Fibroblast of pulmonary artery (primary cell): ENCODE measurements around the gene SSNA1.

Source experiments
- DNase-seq: peaks from one replicate; pipeline ENCODE4 v3.0.0-alpha.2; 2010; ENCODE audit warnings: low read depth
- H3K4me3 ChIP-seq: replicated peaks from 2 replicates; pipeline ENCODE4 v1.5.1; 2011; ENCODE audit warnings: low read depth, mild to moderate bottlenecking, control low read depth, low read length, moderate library complexity
- TF ChIP-seq, protein P1 (sequence below): IDR thresholded peaks from 2 replicates; pipeline ENCODE4 v1.5.1; 2011; ENCODE audit warnings: mild to moderate bottlenecking, control low read depth, low read length, inconsistent platforms; ENCODE audit errors: missing control alignments

Gene SSNA1

GRCh38 chr9:137192448-137192780 is 3.9 kb downstream of the SSNA1 start:
- no peak overlapping the region for H3K4me3 ChIP-seq
- TF ChIP-seq, protein P1, sequence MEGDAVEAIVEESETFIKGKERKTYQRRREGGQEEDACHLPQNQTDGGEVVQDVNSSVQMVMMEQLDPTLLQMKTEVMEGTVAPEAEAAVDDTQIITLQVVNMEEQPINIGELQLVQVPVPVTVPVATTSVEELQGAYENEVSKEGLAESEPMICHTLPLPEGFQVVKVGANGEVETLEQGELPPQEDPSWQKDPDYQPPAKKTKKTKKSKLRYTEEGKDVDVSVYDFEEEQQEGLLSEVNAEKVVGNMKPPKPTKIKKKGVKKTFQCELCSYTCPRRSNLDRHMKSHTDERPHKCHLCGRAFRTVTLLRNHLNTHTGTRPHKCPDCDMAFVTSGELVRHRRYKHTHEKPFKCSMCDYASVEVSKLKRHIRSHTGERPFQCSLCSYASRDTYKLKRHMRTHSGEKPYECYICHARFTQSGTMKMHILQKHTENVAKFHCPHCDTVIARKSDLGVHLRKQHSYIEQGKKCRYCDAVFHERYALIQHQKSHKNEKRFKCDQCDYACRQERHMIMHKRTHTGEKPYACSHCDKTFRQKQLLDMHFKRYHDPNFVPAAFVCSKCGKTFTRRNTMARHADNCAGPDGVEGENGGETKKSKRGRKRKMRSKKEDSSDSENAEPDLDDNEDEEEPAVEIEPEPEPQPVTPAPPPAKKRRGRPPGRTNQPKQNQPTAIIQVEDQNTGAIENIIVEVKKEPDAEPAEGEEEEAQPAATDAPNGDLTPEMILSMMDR: no peak
- DNase-seq: no peak

- no peak overlapping the region for H3K4me3 ChIP-seq
- DNase-seq: no peak
- TF ChIP-seq, protein P1: no peak
Measured at GRCh38 chr9:137192859-137193258, 4.4 kb downstream of the SSNA1 start.

GRCh38 chr9:137193771-137194170 is 5.3 kb downstream of the SSNA1 start:
- H3K4me3 ChIP-seq: no peak overlapping the region
- no peak for DNase-seq
- TF ChIP-seq, protein P1: no peak

GRCh38 chr9:137194388-137194787 is 5.9 kb downstream of the SSNA1 start:
- no peak overlapping the region for H3K4me3 ChIP-seq
- TF ChIP-seq, protein P1: no peak
- no peak for DNase-seq

DNA sequence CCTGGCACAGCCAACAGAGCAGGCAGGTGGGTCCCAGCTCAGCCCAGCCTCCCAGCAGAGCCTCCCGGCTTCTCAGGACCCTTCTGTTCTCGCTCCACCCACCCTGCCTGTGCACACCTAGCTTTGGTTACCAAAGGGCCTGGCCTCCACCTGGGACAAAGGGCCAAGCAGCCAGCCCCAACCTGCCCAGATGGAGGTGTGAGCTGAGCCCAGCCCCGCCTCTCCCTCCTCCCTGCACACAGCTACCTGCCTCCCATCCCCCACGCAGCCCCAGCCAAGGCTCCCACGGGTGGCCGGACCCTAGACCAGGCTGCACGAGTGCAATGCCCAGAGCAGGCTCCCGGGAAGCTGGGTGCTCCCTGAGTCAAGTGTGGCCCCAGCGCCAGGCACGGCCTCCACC is 6.4 kb downstream of the SSNA1 start:
- DNase-seq: no peak
- TF ChIP-seq, protein P1: no peak
- no peak overlapping the region for H3K4me3 ChIP-seq

GRCh38 chr9:137195525-137196220 is 7.2 kb downstream of the SSNA1 start:
- TF ChIP-seq, protein P1: no peak
- no peak overlapping the region for H3K4me3 ChIP-seq
- no peak for DNase-seq
